CD14-positive monocyte (primary cell): ENCODE measurements around the gene GPC5. TPM values are rescaled to one million over a fixed set of nuclear protein-coding genes. Genes with fewer than 3 reads are reported as not detected.

Source experiments
- DNase-seq, 3 donors: peaks; one replicate each; pipeline ENCODE4 v3.0.0-alpha.2; 2011 to 2022
- H2AFZ ChIP-seq: 2 replicates; pipeline ENCODE4 v1.6.0; 2012; ENCODE audit warnings: mild to moderate bottlenecking, low read depth, low read length, inconsistent platforms; ENCODE audit not compliant: insufficient read depth, poor library complexity, severe bottlenecking
- H3K27ac ChIP-seq, 2 donors: 1 replicate in 1 of 2; 2 replicates in 1 of 2; pipeline ENCODE4 v1.5.1; 2012 to 2013; ENCODE audit warnings: low read length in 2 of 2, control low read depth in 1 of 2, inconsistent platforms in 1 of 2, low read depth in 1 of 2, mild to moderate bottlenecking in 1 of 2
- H3K27me3 ChIP-seq, 2 donors: one replicate each; pipeline versions ENCODE4 v1.6.0 to v1.6.1; 2011 to 2013; ENCODE audit warnings: low read length in 2 of 2; ENCODE audit not compliant: control insufficient read depth in 2 of 2, insufficient read depth in 2 of 2
- H3K36me3 ChIP-seq, 2 donors: replicated peaks in 1 of 2; 1 replicate in 1 of 2; 2 replicates in 1 of 2; pipeline versions ENCODE4 v1.5.1 to v1.6.1; 2012 to 2013; ENCODE audit warnings: low read length in 2 of 2, control low read depth in 1 of 2, inconsistent platforms in 1 of 2, mild to moderate bottlenecking in 1 of 2; ENCODE audit not compliant: insufficient read depth in 2 of 2, control insufficient read depth in 1 of 2
- H3K4me1 ChIP-seq, 2 donors: 1 replicate in 1 of 2; 2 replicates in 1 of 2; pipeline versions ENCODE4 v1.5.1 to v1.6.1; 2012 to 2013; ENCODE audit warnings: low read length in 2 of 2, control low read depth in 1 of 2, inconsistent platforms in 1 of 2, mild to moderate bottlenecking in 1 of 2, moderate library complexity in 1 of 2; ENCODE audit not compliant: insufficient read depth in 2 of 2, control insufficient read depth in 1 of 2
- H3K4me2 ChIP-seq: replicated peaks from 2 replicates; pipeline ENCODE3; 2012; ENCODE audit warnings: low read length, moderate library complexity, mild to moderate bottlenecking; ENCODE audit not compliant: poor library complexity, severe bottlenecking; ENCODE audit errors: extremely low read depth
- H3K4me3 ChIP-seq, 3 experiments: fragments of 200-600 bp in 1 of 3; sonication (generic) in 1 of 3; replicated peaks in 1 of 3; 1 replicate in 2 of 3; 2 replicates in 1 of 3; pipeline ENCODE4 v1.5.1; 2011 to 2013; ENCODE audit warnings: low read length in 3 of 3, mild to moderate bottlenecking in 3 of 3, control low read depth in 2 of 3, low read depth in 2 of 3, inconsistent platforms in 1 of 3, moderate library complexity in 1 of 3
- H3K79me2 ChIP-seq: 2 replicates; pipeline ENCODE4 v1.6.0; 2012; ENCODE audit warnings: mild to moderate bottlenecking, control low read depth, inconsistent platforms, low read length, moderate library complexity; ENCODE audit not compliant: insufficient read depth
- H3K9ac ChIP-seq: 2 replicates; pipeline ENCODE4 v1.6.0; 2017; ENCODE audit warnings: low read length, mild to moderate bottlenecking; ENCODE audit not compliant: insufficient read depth, poor library complexity, severe bottlenecking
- H3K9me3 ChIP-seq, 2 donors: replicated peaks in 1 of 2; 1 replicate in 1 of 2; 2 replicates in 1 of 2; pipeline versions ENCODE4 v1.5.1 to v1.6.1; 2012 to 2013; ENCODE audit warnings: low read length in 2 of 2, control low read depth in 1 of 2; ENCODE audit not compliant: control insufficient read depth in 1 of 2, insufficient read depth in 1 of 2
- H4K20me1 ChIP-seq: 2 replicates; pipeline ENCODE4 v1.6.0; 2012; ENCODE audit warnings: mild to moderate bottlenecking, low read length, control low read depth, moderate library complexity; ENCODE audit not compliant: insufficient read depth
- H3K27ac Mint-ChIP-seq, 7 donors: one replicate each; pipeline ENCODE4 v1.8.0; 2020; ENCODE audit warnings: mild to moderate bottlenecking in 7 of 7, mixed read lengths in 7 of 7, moderate library complexity in 6 of 7, inconsistent platforms in 2 of 7
- H3K27me3 Mint-ChIP-seq, 3 donors: one replicate each; pipeline ENCODE4 v1.8.0; 2021 to 2022; ENCODE audit warnings: low read depth in 3 of 3, mild to moderate bottlenecking in 3 of 3, mixed read lengths in 3 of 3, moderate library complexity in 3 of 3, inconsistent platforms in 1 of 3
- H3K36me3 Mint-ChIP-seq, 2 donors: one replicate each; pipeline ENCODE4 v1.8.0; 2020; ENCODE audit warnings: mixed read lengths in 2 of 2, inconsistent platforms in 1 of 2, mild to moderate bottlenecking in 1 of 2
- H3K4me1 Mint-ChIP-seq: one replicate; pipeline ENCODE4 v1.8.0; 2020; ENCODE audit warnings: mild to moderate bottlenecking, mixed read lengths
- H3K4me3 Mint-ChIP-seq, 2 donors: one replicate each; pipeline ENCODE4 v1.8.0; 2020; ENCODE audit warnings: mild to moderate bottlenecking in 2 of 2, mixed read lengths in 2 of 2, moderate library complexity in 1 of 2
- H3K9me3 Mint-ChIP-seq, 7 donors: one replicate each; pipeline ENCODE4 v1.8.0; 2020 to 2022; ENCODE audit warnings: mixed read lengths in 7 of 7, mild to moderate bottlenecking in 6 of 7, moderate library complexity in 6 of 7, inconsistent platforms in 2 of 7
- CTCF ChIP-seq: fragments of 200-600 bp; IDR thresholded peaks from one replicate; pipeline ENCODE4 v1.8.0; 2022; ENCODE audit warnings: antibody characterized with exemption, mild to moderate bottlenecking
- WGBS: methylation state at CpG from one replicate; pipeline ENCODE4 v1.1.5; 2013; ENCODE audit warnings: missing lambda C conversion rate; ENCODE audit not compliant: insufficient coverage; 5-methylcytosine and 5-hydroxymethylcytosine counted together
- intact Hi-C, 2 donors: fragments of 100-400 bp; cut with micrococcal nuclease; formaldehyde crosslinking; loops; one replicate each; pipeline versions ENCODE4 v1.15.0 to v1.15.1; 2023
- polyA plus RNA-seq, 3 donors: library from polyadenylated mRNA; depleted of rRNA in 1 of 3; unstranded in 2 of 3; stranded (reverse) in 1 of 3; fragments of 300-500 nt in 2 of 3; fragments of >200 nt in 1 of 3; fragmentation: Illumina TruSeq in 2 of 3; gene quantifications; 1 replicate in 2 of 3; 2 replicates in 1 of 3; pipeline ENCODE4 v1.2.3, GENCODE V29; 2012 to 2021

GPC5 gene
- polyA plus RNA-seq, 3 donors, result not detected

- Mint-ChIP-seq H3K9me3 (peaks cover 2 to 11% (median 8%) of the 10 kb centered on the region in 7 donors), H3K4me1 (no peaks in the 10 kb centered on the region), H3K27me3 (no peaks in the 10 kb centered on the region), H3K27ac (no peak overlapping the region), H3K36me3 (no peaks in the 10 kb centered on the region), H3K4me3 (no peak overlapping the region)
- Histone ChIP-seq H3K9me3 (peaks cover 5 to 6% of the 10 kb centered on the region in 2 donors), H3K27ac (no peak overlapping the region), H3K4me1 (no peaks in the 10 kb centered on the region), H2AFZ (no peak overlapping the region), H3K9ac (no peak overlapping the region), H4K20me1 (no peaks in the 10 kb centered on the region), H3K4me2 (no peak overlapping the region), H3K4me3 (no peak overlapping the region), H3K79me2 (no peaks in the 10 kb centered on the region), H3K27me3 (no peaks in the 10 kb centered on the region), H3K36me3 (no peaks in the 10 kb centered on the region)
- DNase-seq, result no peak
- 93% methylated on average over 3 of the region's 7 CpGs for WGBS
- no peak for TF ChIP-seq CTCF
- intact Hi-C loops, result no loop called here
Measured at GRCh38 chr13:92679602-92680001, 1281.2 kb downstream of the GPC5 start.

- no peaks in the 10 kb centered on the region for H3K4me1 Mint-ChIP-seq
- no peak for TF ChIP-seq CTCF
- DNase-seq, result no peak
- H4K20me1 ChIP-seq, result no peaks in the 10 kb centered on the region
- H3K4me3 Mint-ChIP-seq, result no peak overlapping the region
- H3K9ac ChIP-seq, result no peak overlapping the region
- no peaks in the 10 kb centered on the region for H3K4me1 ChIP-seq
- intact Hi-C loops, result no loop called here
- no peak overlapping the region for H3K4me3 ChIP-seq
- no peak overlapping the region for H3K4me2 ChIP-seq
- H3K27me3 Mint-ChIP-seq, result no peaks in the 10 kb centered on the region
- H3K27ac ChIP-seq, result no peak overlapping the region
- H3K9me3 Mint-ChIP-seq, result peaks cover 3 to 14% (median 8%) of the 10 kb centered on the region in 7 donors
- H3K36me3 ChIP-seq, result no peaks in the 10 kb centered on the region
- H2AFZ ChIP-seq, result no peak overlapping the region
- H3K79me2 ChIP-seq, result no peaks in the 10 kb centered on the region
- H3K27me3 ChIP-seq, result no peaks in the 10 kb centered on the region
- H3K27ac Mint-ChIP-seq, result no peak overlapping the region
- H3K9me3 ChIP-seq, result peaks cover 6% of the 10 kb centered on the region in 2 donors
- H3K36me3 Mint-ChIP-seq, result no peaks in the 10 kb centered on the region
- 88% methylated on average over 4 of the region's 4 CpGs for whole genome bisulfite sequencing
Measured at GRCh38 chr13:92681239-92681638, 1282.8 kb downstream of the GPC5 start.
